ENCODE results near the gene CTIF.

- TF ChIP-seq CTCF (IDR thresholded peaks at IDR 0.05) = no peak
- no peak for TF ChIP-seq EP300 (IDR thresholded peaks at IDR 0.05)
Observed at GRCh38 chr18:48831802-48832201, 293.0 kb downstream of the CTIF start.
